SIG-M5 treated with dmso at 0.1 percent for 504 hours (cell line): ENCODE results near the gene YARS2.
A peak's percentile ranks its signal among the peaks of the same experiment; 100 is the strongest.
"Not testable (repeated sequence)": the region's sequence is repeated elsewhere in the genome, so short reads cannot be mapped to it uniquely, and the experiment has no call there.

ENCODE experiments used
- DNase-seq: peaks from one replicate; lab custom pipeline; 2025; ENCODE audit not compliant: unreplicated experiment; lab: John Stamatoyannopoulos, UW

Gene YARS2

DNA sequence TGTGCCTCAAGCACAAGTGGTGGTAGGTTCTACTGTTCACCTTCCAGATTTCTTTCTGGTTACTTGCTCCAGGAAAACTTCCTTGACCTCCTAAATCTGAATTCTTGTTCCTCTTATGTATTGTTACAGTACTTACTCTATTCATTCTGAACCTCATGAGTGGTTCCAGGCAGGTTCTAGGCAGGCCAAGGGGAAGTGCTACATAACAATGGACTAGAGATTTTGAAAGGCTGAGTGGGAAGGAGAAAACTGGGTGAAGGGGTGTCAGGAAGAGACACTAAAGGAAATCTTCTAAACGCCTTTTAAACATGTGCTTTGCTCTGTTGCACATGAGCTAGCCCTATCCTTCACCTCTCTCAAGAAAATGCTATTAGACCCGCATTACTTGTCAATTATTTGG is 1.6 kb downstream of the YARS2 start:
- peak; percentile 43 for DNase-seq

- DNase-seq = no peak
These were observed 2.1 kb downstream of the YARS2 start for GRCh38 chr12:32753605-32754004.

DNA sequence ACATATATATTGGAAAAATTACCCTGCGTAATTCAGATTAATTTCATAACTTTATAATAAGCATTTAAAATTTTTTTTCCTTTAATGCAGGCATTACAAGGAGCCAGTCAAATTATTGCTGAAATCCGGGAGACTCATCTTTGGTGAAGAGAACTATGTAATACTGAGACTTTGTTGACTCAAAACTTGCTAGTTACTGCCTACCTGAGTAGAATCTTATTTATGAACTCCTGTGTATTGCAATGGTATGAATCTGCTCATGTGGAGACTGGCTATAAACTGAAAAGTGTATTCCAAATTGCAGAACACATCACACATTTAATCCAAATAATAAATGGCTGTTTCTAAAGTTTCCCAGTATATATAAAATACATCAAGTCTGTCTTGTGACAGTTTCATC is 12.4 kb downstream of the YARS2 start:
- no peak for DNase-seq

DNA sequence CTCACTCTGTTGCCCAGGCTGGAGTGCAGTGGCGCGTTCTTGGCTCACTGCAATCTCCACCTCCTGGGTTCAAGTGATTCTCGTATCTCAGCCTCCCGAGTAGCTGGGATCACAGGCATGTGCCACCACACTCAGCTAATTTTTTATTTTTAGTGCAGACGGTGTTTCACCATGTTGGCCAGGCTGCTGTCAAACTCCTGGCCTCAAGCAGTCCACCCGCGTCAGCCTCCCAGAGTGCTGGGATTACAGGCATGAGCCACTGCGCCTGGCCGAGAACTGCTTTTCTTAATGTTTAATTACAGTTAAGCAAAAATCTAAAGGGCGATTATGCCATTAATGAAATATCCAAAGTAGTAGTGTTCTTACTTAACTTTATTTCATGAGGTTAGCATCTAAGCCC is 13.6 kb downstream of the YARS2 start:
- DNase-seq = no peak

GRCh38 chr12:32739279-32739678 is 16.4 kb downstream of the YARS2 start:
- no peak for DNase-seq

- no peak for DNase-seq
These were observed 18.0 kb downstream of the YARS2 start for GRCh38 chr12:32737715-32738114.

- DNase-seq = no peak
These were observed 19.3 kb downstream of the YARS2 start for GRCh38 chr12:32736445-32736844.

- no peak for DNase-seq
These were observed 20.7 kb downstream of the YARS2 start for GRCh38 chr12:32734952-32735351.

DNA sequence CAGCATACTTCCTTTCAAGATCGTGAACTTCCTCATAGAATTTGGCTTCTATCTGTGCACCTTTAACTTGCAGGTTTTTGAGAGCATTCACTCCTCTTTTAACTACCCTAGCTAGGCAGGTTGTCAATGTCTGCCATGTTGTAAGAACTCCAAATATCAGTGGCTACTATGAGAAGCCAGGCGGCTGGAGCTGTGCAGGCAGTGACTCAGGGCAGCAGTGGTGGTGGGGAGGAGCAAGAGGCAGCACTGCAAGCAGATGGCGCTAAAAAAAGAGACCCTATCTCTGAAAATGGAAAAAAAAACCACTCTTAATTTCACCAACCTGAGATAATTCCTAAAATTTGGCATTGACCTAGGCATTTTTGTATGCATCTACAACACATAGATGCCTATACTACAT is 28.5 kb downstream of the YARS2 start:
- no peak for DNase-seq

DNA sequence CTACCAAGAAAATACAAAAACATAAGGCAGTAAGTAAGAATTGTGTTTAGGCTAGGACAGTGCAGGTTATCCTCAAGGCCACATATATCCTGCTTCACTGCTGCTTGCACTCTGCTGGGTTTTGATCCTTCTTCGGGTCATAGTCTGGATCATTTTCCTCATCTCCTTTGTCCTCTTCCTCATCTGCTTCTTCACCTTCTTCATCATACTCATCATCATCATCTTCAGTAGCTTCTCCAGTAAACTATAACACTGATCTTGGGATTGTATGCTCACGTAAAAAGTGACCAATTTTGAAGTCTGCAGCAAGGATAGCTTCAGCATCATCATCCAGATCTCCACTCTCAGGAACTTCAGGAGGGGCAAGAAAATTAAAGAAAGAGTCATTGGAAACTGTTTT is 29.4 kb downstream of the YARS2 start:
- no peak for DNase-seq

DNA sequence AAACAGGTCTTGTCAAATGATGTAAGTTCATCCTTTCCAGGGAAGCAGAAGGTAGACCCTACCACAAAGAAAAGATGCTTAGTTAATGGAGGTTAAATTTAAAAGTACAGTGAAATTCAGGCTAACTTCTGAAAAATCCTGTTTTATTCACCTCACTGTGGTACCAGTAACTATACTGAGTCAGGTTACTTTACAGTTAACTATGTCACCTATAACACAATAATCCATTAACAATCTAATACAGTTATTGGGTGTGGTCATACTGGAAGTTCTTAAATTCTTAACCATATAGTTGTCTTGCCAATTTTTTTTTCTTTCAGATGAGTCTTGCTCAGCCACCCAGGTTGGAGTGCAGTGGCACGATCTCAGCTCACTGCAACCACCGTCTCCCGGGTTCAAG is 30.4 kb downstream of the YARS2 start:
- not testable (repeated sequence) for DNase-seq

- DNase-seq = no peak
These were observed 36.8 kb downstream of the YARS2 start for GRCh38 chr12:32718926-32719325.

- no peak for DNase-seq
These were observed 40.9 kb downstream of the YARS2 start for GRCh38 chr12:32714772-32715171.

GRCh38 chr12:32708926-32709325 is 46.8 kb downstream of the YARS2 start:
- DNase-seq = no peak

- DNase-seq = no peak
These were observed 49.2 kb downstream of the YARS2 start for GRCh38 chr12:32706335-32707024.

- DNase-seq = no peak
These were observed 49.9 kb downstream of the YARS2 start for GRCh38 chr12:32705783-32706182.

GRCh38 chr12:32702946-32703345 is 52.8 kb downstream of the YARS2 start:
- no peak for DNase-seq

GRCh38 chr12:32702473-32702872 is 53.2 kb downstream of the YARS2 start:
- no peak for DNase-seq

DNA sequence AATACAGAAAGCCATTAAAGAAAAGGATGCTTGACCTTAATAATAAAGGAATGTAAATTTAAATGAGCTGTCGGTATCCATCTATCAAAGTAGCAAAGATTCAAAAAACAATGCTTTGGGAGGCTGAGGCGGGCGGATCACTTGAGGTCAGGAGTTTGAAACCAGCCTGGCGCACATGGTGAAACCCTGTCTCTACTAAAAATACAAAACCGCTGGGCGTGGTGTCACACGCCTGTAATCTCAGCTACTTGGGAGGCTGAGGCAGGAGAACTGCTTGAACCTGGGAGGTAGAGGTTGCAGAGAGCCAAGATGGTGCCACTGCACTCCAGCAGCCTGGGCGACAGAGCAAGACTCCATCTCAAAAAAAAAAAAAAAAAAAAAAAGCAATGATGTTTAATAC is 56.3 kb downstream of the YARS2 start:
- DNase-seq = not testable (repeated sequence)

DNA sequence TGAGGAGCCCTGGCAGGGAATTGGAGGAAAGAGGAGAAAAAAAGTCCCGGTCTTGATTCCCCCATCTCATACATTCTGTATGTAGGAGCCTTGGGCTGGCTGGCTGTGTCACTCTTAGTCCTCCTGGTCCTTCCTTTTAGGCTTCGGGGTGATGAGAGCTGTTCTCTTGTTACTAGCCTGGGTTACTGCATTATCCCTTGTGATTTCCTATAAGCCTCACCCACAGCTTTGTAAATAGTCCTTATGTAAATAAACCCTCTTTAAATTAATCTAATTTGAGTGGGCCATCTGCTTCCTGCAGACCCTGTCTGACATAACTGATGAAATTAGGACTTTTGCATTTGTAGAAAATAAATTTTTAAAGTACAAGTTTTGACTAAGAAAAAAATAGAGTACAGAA is 57.4 kb downstream of the YARS2 start:
- no peak for DNase-seq

- DNase-seq = no peak
These were observed 58.3 kb downstream of the YARS2 start for GRCh38 chr12:32697445-32697844.
